ENCODE measurements around the gene ERC2.

DNA sequence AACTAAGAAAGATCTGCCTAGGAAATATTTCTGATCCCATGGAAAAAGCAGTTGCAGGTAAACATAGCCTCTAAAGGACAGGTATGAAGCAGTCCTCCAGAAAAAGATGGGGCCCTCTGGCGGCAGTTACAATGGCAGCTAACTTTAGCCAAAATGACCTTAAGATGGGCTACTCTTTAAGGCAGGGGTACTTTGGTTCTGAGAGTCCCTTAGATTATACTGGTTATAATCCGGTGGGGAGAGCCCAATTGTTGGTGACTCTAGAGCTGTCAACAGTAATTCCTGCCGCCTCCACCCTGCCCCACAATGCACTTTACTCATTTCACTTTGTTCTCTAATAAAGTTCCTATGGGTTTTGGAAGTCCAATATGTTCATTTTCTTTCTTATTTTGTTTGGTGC, 568.4 kb downstream of the ERC2 start:
- TF ChIP-seq EP300 (IDR thresholded peaks at IDR 0.05) (no peak), POLR2A (IDR thresholded peaks at IDR 0.05) (no peak), POLR2AphosphoS5 (IDR thresholded peaks at IDR 0.05) (no peak)
- TF ChIP-seq, protein P1, sequence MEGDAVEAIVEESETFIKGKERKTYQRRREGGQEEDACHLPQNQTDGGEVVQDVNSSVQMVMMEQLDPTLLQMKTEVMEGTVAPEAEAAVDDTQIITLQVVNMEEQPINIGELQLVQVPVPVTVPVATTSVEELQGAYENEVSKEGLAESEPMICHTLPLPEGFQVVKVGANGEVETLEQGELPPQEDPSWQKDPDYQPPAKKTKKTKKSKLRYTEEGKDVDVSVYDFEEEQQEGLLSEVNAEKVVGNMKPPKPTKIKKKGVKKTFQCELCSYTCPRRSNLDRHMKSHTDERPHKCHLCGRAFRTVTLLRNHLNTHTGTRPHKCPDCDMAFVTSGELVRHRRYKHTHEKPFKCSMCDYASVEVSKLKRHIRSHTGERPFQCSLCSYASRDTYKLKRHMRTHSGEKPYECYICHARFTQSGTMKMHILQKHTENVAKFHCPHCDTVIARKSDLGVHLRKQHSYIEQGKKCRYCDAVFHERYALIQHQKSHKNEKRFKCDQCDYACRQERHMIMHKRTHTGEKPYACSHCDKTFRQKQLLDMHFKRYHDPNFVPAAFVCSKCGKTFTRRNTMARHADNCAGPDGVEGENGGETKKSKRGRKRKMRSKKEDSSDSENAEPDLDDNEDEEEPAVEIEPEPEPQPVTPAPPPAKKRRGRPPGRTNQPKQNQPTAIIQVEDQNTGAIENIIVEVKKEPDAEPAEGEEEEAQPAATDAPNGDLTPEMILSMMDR (IDR thresholded peaks at IDR 0.05): no peak

Data from upper lobe of left lung (tissue), 4 donors.